HFF-Myc (cell line): ENCODE data around the gene RAD52.

Source experiments
- DNase-seq: peaks from one replicate; pipeline ENCODE4 v3.0.0-alpha.2; 2011; ENCODE audit warnings: low read depth; ENCODE audit errors: extremely low read depth
- H3K4me3 ChIP-seq: replicated peaks from 2 replicates; pipeline ENCODE4 v1.5.1; 2011; ENCODE audit warnings: low read depth, mild to moderate bottlenecking, control low read depth, low read length
- TF ChIP-seq, protein P1 (sequence below): IDR thresholded peaks from 2 replicates; pipeline ENCODE4 v1.5.1; 2012; ENCODE audit warnings: mild to moderate bottlenecking, low read depth, low read length, control low read depth; ENCODE audit errors: missing control alignments

RAD52 gene

DNA sequence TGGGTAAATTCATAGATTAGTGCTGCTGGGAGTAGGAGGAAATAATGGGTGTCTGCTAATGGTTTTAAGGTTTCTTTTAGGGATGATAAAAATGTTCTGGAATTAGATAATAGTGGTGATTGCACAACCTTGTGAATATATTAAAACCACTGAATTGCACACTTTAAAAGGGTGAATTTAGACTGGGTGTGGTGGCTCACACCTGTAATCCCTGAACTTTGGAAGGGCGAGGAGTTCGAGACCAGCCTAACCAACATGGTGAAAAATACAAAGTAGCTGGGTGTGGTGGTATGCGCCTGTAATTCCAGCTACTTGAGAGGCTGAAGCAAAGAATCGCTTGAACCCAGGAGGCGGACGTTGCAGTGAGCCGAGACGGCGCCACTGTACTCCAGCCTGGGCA lies 1.3 kb downstream of the RAD52 start:
- H3K4me3 ChIP-seq, result peak overlapping the region; percentile 96
- TF ChIP-seq, protein P1, sequence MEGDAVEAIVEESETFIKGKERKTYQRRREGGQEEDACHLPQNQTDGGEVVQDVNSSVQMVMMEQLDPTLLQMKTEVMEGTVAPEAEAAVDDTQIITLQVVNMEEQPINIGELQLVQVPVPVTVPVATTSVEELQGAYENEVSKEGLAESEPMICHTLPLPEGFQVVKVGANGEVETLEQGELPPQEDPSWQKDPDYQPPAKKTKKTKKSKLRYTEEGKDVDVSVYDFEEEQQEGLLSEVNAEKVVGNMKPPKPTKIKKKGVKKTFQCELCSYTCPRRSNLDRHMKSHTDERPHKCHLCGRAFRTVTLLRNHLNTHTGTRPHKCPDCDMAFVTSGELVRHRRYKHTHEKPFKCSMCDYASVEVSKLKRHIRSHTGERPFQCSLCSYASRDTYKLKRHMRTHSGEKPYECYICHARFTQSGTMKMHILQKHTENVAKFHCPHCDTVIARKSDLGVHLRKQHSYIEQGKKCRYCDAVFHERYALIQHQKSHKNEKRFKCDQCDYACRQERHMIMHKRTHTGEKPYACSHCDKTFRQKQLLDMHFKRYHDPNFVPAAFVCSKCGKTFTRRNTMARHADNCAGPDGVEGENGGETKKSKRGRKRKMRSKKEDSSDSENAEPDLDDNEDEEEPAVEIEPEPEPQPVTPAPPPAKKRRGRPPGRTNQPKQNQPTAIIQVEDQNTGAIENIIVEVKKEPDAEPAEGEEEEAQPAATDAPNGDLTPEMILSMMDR, result no peak
- DNase-seq, result no peak

GRCh38 chr12:946631-947030 lies 2.9 kb downstream of the RAD52 start:
- H3K4me3 ChIP-seq, result no peak overlapping the region
- TF ChIP-seq, protein P1, result no peak
- DNase-seq, result no peak

DNA sequence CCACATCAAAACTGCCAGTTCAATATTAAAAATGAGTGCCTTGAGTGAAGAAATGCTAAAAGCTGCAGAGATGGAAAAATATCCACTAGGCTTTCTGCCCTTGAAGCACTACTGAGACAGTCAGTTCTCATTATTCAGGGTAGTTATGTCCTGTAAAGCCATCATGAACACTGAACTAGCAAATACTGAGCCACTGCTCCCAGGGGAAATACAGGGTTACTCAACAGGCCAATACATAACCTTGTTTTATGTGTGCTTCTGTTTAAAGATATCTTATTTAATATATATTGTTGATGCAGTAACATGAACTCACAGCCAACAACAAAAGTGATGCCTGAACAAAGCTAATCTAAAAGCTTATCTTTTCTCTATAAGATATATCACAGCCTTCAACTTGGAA lies 3.3 kb downstream of the RAD52 start:
- no peak for DNase-seq
- no peak overlapping the region for H3K4me3 ChIP-seq
- TF ChIP-seq, protein P1, result no peak

- DNase-seq, result no peak
- H3K4me3 ChIP-seq, result no peak overlapping the region
- TF ChIP-seq, protein P1, result no peak
Measured at GRCh38 chr12:944211-944610, 5.3 kb downstream of the RAD52 start.

DNA sequence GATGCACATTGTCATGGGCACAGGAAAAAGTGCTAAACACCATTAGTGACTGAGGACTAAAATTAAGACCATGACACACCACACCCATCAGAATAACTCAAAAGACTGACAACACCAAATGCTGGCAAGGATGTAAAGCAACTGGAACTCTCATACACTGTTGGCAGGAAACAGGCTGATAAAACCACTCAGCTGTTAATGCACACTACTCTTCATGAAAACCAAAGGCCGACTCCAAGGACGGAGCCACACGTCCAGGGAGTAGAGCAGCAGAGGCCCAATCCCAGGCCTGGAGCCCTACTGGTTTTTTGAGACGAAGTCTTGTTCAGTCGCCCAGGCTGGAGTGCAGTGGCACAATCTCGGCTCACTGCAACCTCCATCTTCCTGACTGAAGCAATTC lies 6.4 kb downstream of the RAD52 start:
- DNase-seq, result no peak
- TF ChIP-seq, protein P1, result no peak

DNA sequence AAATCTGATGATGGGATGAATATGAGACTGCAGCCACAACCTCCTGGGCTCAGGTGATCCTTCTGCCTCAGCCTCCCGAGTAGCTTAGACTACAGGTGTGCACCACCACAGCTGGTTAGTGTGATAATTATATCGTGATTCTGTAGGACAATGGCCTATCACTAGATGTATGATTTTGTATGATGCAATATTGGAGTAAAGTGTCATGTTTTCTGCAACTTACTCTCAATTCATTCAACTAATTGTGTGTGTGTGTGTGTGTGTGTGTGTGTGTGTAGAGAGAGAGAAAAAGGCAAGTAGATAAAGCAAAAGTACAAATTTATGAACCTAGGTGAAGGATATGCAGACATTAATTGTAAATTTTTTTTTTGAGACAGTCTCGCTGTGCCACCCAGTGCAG lies 10.7 kb downstream of the RAD52 start:
- DNase-seq, result no peak
- TF ChIP-seq, protein P1, result no peak
- no peak overlapping the region for H3K4me3 ChIP-seq

More for the DNA sequence above, 6.4 kb downstream of the RAD52 start:
- no peak overlapping the region for H3K4me3 ChIP-seq
